HAP-1 (cell line): Measurements from ENCODE around the gene RHBDL1.
"Not testable (repeated sequence)": the region's sequence is repeated elsewhere in the genome, so short reads cannot be mapped to it uniquely, and the experiment has no call there.

Experiments used
- DNase-seq, 2 experiments: peaks; one replicate each; pipeline ENCODE4 v3.0.0-alpha.2; 2016 to 2020; ENCODE audit warnings: low spot score in 2 of 2
- H3K27me3 ChIP-seq: fragments of 250-450 bp; sonication (Bioruptor Pico); 2 replicates; pipeline ENCODE4 v1.5.1; 2020; ENCODE audit warnings: low read depth, mild to moderate bottlenecking, moderate library complexity
- H3K36me3 ChIP-seq: fragments of 250-450 bp; sonication (Bioruptor Pico); replicated peaks from 2 replicates; pipeline ENCODE4 v1.5.1; 2020; ENCODE audit warnings: mild to moderate bottlenecking
- H3K4me1 ChIP-seq: fragments of 250-450 bp; sonication (Bioruptor Pico); 2 replicates; pipeline ENCODE4 v1.5.1; 2020; ENCODE audit warnings: mild to moderate bottlenecking
- H3K4me3 ChIP-seq: fragments of 250-450 bp; sonication (Bioruptor Pico); 2 replicates; pipeline ENCODE4 v1.5.1; 2020; ENCODE audit warnings: mild to moderate bottlenecking, moderate library complexity
- H3K9me3 ChIP-seq: fragments of 250-450 bp; sonication (Bioruptor Pico); 2 replicates; pipeline ENCODE4 v1.5.1; 2020; ENCODE audit warnings: mild to moderate bottlenecking, moderate library complexity
- in situ Hi-C: fragments of 300-500 bp; cut with MboI; formaldehyde crosslinking; loops from 3 replicates; pipeline ENCODE4 v1.14.3; 2020; ENCODE audit warnings: low sequenced_read_pairs, inconsistent platforms, mixed read lengths

The RHBDL1 gene

GRCh38 chr16:686459-687260, 11.2 kb downstream of the RHBDL1 start:
- H3K4me1 ChIP-seq = peaks cover 22% of the 10 kb centered on the region
- H3K9me3 ChIP-seq = no peaks in the 10 kb centered on the region
- DNase-seq = no peak
- H3K36me3 ChIP-seq = peaks cover 41% of the 10 kb centered on the region
- no peak overlapping the region for H3K4me3 ChIP-seq
- H3K27me3 ChIP-seq = no peaks in the 10 kb centered on the region
- in situ Hi-C loops = no loop called here

DNA sequence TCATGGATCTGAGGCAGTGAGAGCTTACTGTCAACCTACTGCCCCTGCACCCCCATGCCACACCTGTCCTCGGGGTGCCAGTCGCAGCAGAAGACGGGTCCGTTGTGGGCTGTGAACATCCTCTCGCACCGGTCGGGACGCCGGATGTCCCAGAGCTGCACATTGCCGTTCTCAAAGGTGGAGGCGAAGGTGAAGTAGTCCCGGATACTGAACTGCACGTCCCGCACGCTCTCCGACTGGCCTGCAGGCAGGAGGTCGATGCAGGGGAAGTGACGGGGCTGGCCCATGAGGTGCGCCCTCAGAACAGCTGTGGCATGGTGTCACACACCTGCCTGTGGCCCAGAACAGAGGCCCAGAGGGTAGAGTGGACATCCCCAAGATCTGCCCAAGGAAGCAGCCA, 12.0 kb downstream of the RHBDL1 start:
- in situ Hi-C loops = no loop called here
- Histone ChIP-seq H3K9me3 (no peaks in the 10 kb centered on the region), H3K36me3 (peaks cover 33% of the 10 kb centered on the region), H3K27me3 (no peaks in the 10 kb centered on the region; the same call in 1 of the 2 replicates), H3K4me3 (no peak overlapping the region), H3K4me1 (peaks cover 16% of the 10 kb centered on the region)
- no peak for DNase-seq

DNA sequence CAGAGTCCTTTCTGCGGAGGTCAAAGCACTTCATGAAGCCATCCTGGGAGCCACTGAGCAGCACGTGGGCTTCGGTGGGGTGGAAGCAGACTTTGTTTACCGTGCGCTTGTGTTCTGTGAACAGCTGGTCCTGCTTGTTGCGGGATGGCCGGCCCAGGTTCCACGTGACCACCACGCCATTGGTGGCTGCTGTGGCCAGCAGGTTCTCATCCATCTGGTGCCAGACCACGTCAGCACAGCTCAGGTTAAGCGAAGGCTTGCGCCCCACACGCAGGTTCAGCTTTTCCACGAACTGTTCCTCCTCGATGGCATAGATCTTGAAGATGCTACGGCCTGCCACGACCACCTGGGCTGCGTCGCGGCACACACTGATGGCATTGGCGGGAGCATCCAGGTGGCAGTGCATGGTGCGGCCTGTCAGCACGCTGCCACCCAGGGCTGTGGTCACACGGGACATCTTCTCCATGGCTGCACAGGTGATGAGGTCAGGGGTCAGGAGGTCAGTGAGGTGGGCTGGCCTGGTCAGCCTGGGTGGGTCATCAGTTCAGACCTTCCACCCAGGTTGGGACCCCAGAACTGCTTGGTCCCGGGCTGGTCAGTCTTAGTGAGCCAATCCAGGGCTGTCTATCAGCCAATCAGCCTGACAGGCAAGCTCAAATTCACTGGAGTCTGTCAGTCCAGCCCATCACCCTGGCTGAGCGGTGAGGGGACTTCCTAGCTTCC, 13.9 kb downstream of the RHBDL1 start:
- H3K4me3 ChIP-seq = peak overlapping the region; percentile 93
- H3K27me3 ChIP-seq = no peaks in the 10 kb centered on the region; the same call in 1 of the 2 replicates
- in situ Hi-C loops = no loop called here
- H3K4me1 ChIP-seq = peaks cover 10% of the 10 kb centered on the region
- no peak for DNase-seq
- no peaks in the 10 kb centered on the region for H3K9me3 ChIP-seq
- H3K36me3 ChIP-seq = peaks cover 23% of the 10 kb centered on the region

DNA sequence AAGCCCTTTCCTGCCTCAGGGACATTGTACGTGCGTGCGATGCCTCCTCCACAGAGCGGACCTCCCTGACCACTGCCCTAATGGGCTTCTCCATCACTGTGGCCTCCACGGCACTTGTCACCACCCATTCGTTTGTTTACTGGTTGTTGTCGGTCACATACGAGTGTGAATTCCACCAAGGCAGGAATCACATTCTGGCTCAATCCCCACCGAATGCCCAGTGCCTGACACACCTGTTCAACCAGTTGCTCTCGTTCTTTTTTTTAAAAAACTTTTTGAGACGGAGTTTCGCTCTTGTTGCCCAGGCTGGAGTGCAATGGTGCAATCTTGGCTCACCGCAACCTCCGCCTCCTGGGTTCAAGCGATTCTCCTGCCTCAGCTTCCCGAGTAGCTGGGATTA, 15.8 kb downstream of the RHBDL1 start:
- H3K4me3 ChIP-seq, in situ Hi-C loops, DNase-seq, H3K9me3 ChIP-seq, H3K27me3 ChIP-seq: not testable (repeated sequence)
- H3K4me1 ChIP-seq = peaks cover 17% of the 10 kb centered on the region
- peaks cover 14% of the 10 kb centered on the region for H3K36me3 ChIP-seq

DNA sequence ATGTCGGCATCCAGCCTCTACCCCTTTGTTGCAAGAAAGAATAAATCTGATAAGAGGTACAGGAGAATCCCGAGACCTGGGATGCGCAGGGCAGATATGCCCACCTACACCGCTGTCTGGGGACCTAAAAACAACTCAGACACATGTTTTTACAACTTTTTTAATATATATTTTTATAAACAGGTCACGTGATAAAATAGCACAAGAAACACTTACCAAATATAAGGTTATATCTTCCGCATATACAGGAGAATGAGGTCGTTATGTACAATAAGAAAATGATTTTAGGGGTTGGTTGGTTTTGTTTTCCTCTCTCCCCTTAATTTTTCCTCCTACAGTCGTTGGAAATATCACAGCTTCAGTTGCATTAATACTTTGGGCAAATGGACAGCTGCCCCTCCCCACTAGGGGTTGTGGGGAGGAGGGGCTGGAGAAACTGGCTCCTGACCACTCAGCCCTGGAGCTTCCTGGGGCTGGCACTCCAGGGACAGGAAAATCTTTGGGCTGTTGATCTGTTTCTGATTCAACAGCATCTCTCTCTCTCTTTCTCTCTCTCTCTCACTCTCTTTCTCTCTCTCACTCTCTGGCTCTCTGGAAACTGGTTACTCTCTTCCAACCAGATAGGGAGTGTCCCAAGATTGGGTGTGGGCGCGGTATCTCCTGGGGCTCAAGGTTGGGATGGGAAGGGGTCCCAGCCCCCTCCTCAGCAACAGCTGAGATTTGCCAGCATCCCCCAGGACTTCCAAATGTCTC, 17.1 kb downstream of the RHBDL1 start:
- no peak overlapping the region for H3K4me3 ChIP-seq
- DNase-seq = no peak
- in situ Hi-C loops = no loop called here
- H3K4me1 ChIP-seq = peaks cover 17% of the 10 kb centered on the region
- H3K9me3 ChIP-seq = no peaks in the 10 kb centered on the region
- H3K27me3 ChIP-seq = no peaks in the 10 kb centered on the region; the same call in 1 of the 2 replicates
- peaks cover under 1% of the 10 kb centered on the region for H3K36me3 ChIP-seq

GRCh38 chr16:693364-693763, 17.9 kb downstream of the RHBDL1 start:
- in situ Hi-C loops = no loop called here
- no peaks in the 10 kb centered on the region for H3K9me3 ChIP-seq
- no peaks in the 10 kb centered on the region; the same call in 1 of the 2 replicates for H3K27me3 ChIP-seq
- no peak for DNase-seq
- no peak overlapping the region for H3K4me3 ChIP-seq
- H3K36me3 ChIP-seq = no peaks in the 10 kb centered on the region; the same call in 1 of the 2 replicates
- H3K4me1 ChIP-seq = peaks cover 17% of the 10 kb centered on the region

DNA sequence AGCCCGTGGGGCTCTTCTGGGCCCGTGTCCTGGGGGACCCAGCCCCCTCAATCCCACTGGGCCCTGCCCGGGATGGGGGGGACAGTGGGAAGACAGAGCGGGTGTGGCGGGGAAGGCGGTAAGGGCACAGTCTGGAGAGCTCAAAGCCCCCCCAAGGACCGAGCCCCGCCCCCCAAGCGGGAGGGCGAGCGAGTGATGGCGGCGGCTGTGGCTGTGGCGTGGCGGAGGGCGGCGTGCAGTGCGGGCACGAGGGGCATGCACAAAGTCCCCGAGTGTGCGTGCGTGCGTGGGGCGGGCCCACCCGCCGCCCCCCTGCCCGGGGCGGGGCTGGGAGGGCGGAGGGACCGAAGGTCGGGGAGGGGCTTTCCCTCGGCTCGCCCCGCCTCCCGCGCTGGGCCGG, 18.3 kb downstream of the RHBDL1 start:
- Histone ChIP-seq H3K4me1 (peaks cover 17% of the 10 kb centered on the region), H3K36me3 (no peaks in the 10 kb centered on the region; the same call in 1 of the 2 replicates), H3K27me3 (no peaks in the 10 kb centered on the region; the same call in 1 of the 2 replicates), H3K9me3 (no peaks in the 10 kb centered on the region), H3K4me3 (no peak overlapping the region)
- DNase-seq = no peak
- in situ Hi-C loops = no loop called here

- H3K27me3 ChIP-seq = no peaks in the 10 kb centered on the region; the same call in 1 of the 2 replicates
- H3K9me3 ChIP-seq = no peaks in the 10 kb centered on the region
- in situ Hi-C loops = no loop called here
- peaks cover 14% of the 10 kb centered on the region for H3K4me1 ChIP-seq
- H3K36me3 ChIP-seq = no peaks in the 10 kb centered on the region
- no peak for DNase-seq
- H3K4me3 ChIP-seq = peak overlapping the region; percentile 38
Measured at GRCh38 chr16:694187-694862, 18.9 kb downstream of the RHBDL1 start.

DNA sequence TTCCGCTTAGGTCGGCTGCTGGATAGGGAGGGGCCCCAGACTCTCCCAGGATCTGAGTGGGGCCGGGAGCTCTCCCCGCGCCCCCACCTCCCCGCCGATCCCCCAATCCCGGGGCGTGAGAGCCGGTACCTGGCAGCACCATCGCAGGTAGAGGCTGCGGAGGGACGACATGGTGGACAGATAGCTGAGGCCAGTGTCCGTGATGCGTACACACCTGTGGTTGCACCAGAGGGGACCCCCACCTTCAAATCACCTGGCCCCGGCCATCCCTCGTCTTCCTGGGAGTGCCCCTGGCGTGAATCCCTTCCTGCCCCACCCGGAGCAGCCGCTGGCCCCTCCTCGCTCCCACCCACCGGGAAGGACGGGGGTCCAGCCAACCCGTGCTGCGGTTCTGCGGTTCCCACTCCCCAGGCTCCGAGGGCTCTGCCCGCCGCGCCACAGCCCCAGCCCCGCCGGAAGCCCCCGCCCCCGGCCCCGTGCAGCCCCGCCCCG, 19.4 kb downstream of the RHBDL1 start:
- H3K9me3 ChIP-seq = no peaks in the 10 kb centered on the region
- peaks cover under 1% of the 10 kb centered on the region; the same call in 1 of the 2 replicates for H3K27me3 ChIP-seq
- in situ Hi-C loops = no loop called here
- no peaks in the 10 kb centered on the region for H3K36me3 ChIP-seq
- H3K4me3 ChIP-seq = peak overlapping the region; percentile 38
- no peak for DNase-seq
- H3K4me1 ChIP-seq = peaks cover 11% of the 10 kb centered on the region

GRCh38 chr16:695355-696089, 20.1 kb downstream of the RHBDL1 start:
- peak in 1 of 2 experiments; percentile 74 for DNase-seq
- peaks cover 9% of the 10 kb centered on the region for H3K4me1 ChIP-seq
- H3K4me3 ChIP-seq = peak overlapping the region; percentile 38
- H3K27me3 ChIP-seq = peaks cover 6% of the 10 kb centered on the region; the same call in 1 of the 2 replicates
- no peaks in the 10 kb centered on the region for H3K36me3 ChIP-seq
- in situ Hi-C loops = no loop called here
- H3K9me3 ChIP-seq = no peaks in the 10 kb centered on the region

- Histone ChIP-seq H3K4me1 (peaks cover 11% of the 10 kb centered on the region), H3K4me3 (no peak overlapping the region), H3K36me3 (no peaks in the 10 kb centered on the region), H3K27me3 (peaks cover 25% of the 10 kb centered on the region), H3K9me3 (no peaks in the 10 kb centered on the region)
- no peak for DNase-seq
- in situ Hi-C loops = no loop called here
Measured at GRCh38 chr16:698911-699671, 23.6 kb downstream of the RHBDL1 start.
